ENCODE measurements around the gene ETS1. TPM values are rescaled to one million over a fixed set of nuclear protein-coding genes. Genes with fewer than 3 reads are reported as not detected.

ETS1 gene
- total and polyA plus RNA-seq, 2 experiments from 2014 or later = 25.6 to 52.6 TPM

GRCh38 chr11:128595775-128596174, 8.4 kb upstream of the ETS1 start (continued):
- TF ChIP-seq REST (IDR thresholded peaks at IDR 0.05; ENCODE audit: unreplicated experiment) = no peak
- TF ChIP-seq ZNF462 (CRISPR knock-in tag; IDR thresholded peaks at IDR 0.05) = no peak
- TF ChIP-seq EZH2phosphoT487 (IDR thresholded peaks at IDR 0.05; ENCODE audit: unreplicated experiment) = no peak
- no peak for TF ChIP-seq NANOG (IDR thresholded peaks at IDR 0.05; ENCODE audit: borderline replicate concordance)
- TF ChIP-seq EZH2 (IDR thresholded peaks at IDR 0.05; ENCODE audit: low read depth, unreplicated experiment) = no peak

GRCh38 chr11:128595221-128595620, 7.9 kb upstream of the ETS1 start:
- H4K20me1 ChIP-seq (replicated peaks; ENCODE audit: insufficient read depth) = no peaks in the 10 kb centered on the region
- ATAC-seq (no peak), DNase-seq (ENCODE audit: low spot score) (no peak)
- H2AFZ ChIP-seq = no peak overlapping the region
- Mint-ChIP-seq H3K9me3 (no peaks in the 10 kb centered on the region), H3K4me1 (peaks cover 42% of the 10 kb centered on the region), H3K27ac (no peak overlapping the region), H3K36me3 (ENCODE audit: low read depth) (no peaks in the 10 kb centered on the region; the same call in 2 of the 3 replicates), H3K27me3 (ENCODE audit: insufficient read depth, low read depth, poor library complexity) (peaks cover 4% of the 10 kb centered on the region), H3K4me3 (no peak overlapping the region)
- no peak overlapping the region for H3K4me2 ChIP-seq
- H3K4me1 ChIP-seq (ENCODE audit: insufficient read depth) = peaks cover 59% of the 10 kb centered on the region
- no peak overlapping the region for H3K4me3 ChIP-seq
- H3K27me3 ChIP-seq (ENCODE audit: insufficient read depth) = no peaks in the 10 kb centered on the region
- H3K9me2 ChIP-seq (ENCODE audit: insufficient read depth) = no peaks in the 10 kb centered on the region; the same call in 1 of the 2 replicates
- no peaks in the 10 kb centered on the region for H3K79me2 ChIP-seq (replicated peaks; ENCODE audit: insufficient read depth)
- H3K36me3 ChIP-seq (ENCODE audit: insufficient read depth) = no peaks in the 10 kb centered on the region
- no peak overlapping the region for H3K27ac ChIP-seq (ENCODE audit: low read depth)
- no peaks in the 10 kb centered on the region for H3F3A ChIP-seq (replicated peaks; ENCODE audit: low read depth)
- TF ChIP-seq CTCF (conservative IDR thresholded peaks at IDR 0.05; ENCODE audit: low read depth in 2 of 2) (no peak), CREB1 (CRISPR knock-in tag; IDR thresholded peaks at IDR 0.05; ENCODE audit: low read depth) (no peak), ZNF331 (CRISPR knock-in tag; IDR thresholded peaks at IDR 0.05; ENCODE audit: low read depth) (no peak)
